ENCODE data around the gene BCL7A.

BCL7A gene

GRCh38 chr12:122096014-122096413, 74.3 kb downstream of the BCL7A start:
- no peaks in the 10 kb centered on the region for H3K36me3 ChIP-seq (ENCODE audit: low read length)
- H3K27me3 ChIP-seq (ENCODE audit: low read length): no peaks in the 10 kb centered on the region
- no peak overlapping the region for H3K4me3 ChIP-seq (ENCODE audit: insufficient read depth, low read length, poor library complexity, severe bottlenecking)
- TF ChIP-seq EZH2phosphoT487 (conservative IDR thresholded peaks at IDR 0.05; ENCODE audit: low read length): no peak
- TF ChIP-seq, protein P1, sequence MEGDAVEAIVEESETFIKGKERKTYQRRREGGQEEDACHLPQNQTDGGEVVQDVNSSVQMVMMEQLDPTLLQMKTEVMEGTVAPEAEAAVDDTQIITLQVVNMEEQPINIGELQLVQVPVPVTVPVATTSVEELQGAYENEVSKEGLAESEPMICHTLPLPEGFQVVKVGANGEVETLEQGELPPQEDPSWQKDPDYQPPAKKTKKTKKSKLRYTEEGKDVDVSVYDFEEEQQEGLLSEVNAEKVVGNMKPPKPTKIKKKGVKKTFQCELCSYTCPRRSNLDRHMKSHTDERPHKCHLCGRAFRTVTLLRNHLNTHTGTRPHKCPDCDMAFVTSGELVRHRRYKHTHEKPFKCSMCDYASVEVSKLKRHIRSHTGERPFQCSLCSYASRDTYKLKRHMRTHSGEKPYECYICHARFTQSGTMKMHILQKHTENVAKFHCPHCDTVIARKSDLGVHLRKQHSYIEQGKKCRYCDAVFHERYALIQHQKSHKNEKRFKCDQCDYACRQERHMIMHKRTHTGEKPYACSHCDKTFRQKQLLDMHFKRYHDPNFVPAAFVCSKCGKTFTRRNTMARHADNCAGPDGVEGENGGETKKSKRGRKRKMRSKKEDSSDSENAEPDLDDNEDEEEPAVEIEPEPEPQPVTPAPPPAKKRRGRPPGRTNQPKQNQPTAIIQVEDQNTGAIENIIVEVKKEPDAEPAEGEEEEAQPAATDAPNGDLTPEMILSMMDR (IDR thresholded peaks at IDR 0.05; ENCODE audit: insufficient read depth, low read length, poor library complexity, severe bottlenecking): no peak
- no peaks in the 10 kb centered on the region for H3K9me3 ChIP-seq (ENCODE audit: insufficient read depth, low read length)
- no peak overlapping the region for H3K9ac ChIP-seq (ENCODE audit: low read length)
- no peak overlapping the region for H2AFZ ChIP-seq (ENCODE audit: low read depth, low read length, severe bottlenecking)
- no peak overlapping the region for H3K4me2 ChIP-seq (ENCODE audit: low read depth, low read length, poor library complexity, severe bottlenecking)
- no peaks in the 10 kb centered on the region for H3K9me2 ChIP-seq (replicated peaks; ENCODE audit: insufficient read depth, low read length)
- H3K27ac ChIP-seq (ENCODE audit: low read depth, low read length): no peak overlapping the region
- peaks cover 80% of the 10 kb centered on the region for H3K79me2 ChIP-seq (ENCODE audit: insufficient read depth, low read length)
- H4K20me1 ChIP-seq (ENCODE audit: low read depth, low read length): no peaks in the 10 kb centered on the region
- peaks cover 9% of the 10 kb centered on the region for H3F3A ChIP-seq (ENCODE audit: insufficient read depth)

- Histone ChIP-seq H3K9me3 (ENCODE audit: insufficient read depth, low read length) (no peaks in the 10 kb centered on the region), H3K27ac (ENCODE audit: low read depth, low read length) (no peak overlapping the region)
Observed at GRCh38 chr12:122096591-122097149, 75.0 kb downstream of the BCL7A start.

DNA sequence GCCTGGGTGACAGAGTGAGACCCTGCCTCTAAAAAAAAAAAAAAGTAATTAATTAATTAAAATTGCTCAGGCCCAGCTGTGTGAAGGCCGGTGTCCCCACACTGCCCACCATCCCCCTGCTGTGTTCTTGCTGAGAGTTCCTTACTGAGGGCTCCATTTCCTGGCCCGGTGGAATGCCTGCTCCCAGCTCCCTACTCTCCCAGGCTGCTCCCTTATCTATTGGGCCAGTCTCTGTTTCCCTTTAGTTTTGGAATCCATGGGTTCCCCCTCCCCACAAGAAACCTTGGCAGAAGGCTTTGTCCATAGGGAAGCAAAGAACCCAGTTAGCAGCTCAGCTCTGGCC, 75.9 kb downstream of the BCL7A start:
- Histone ChIP-seq H3K36me3 (ENCODE audit: low read length) (no peaks in the 10 kb centered on the region), H3F3A (ENCODE audit: insufficient read depth) (peaks cover 9% of the 10 kb centered on the region), H3K4me2 (ENCODE audit: low read depth, low read length, poor library complexity, severe bottlenecking) (no peak overlapping the region), H3K4me3 (ENCODE audit: insufficient read depth, low read length, poor library complexity, severe bottlenecking) (no peak overlapping the region), H3K9me2 (replicated peaks; ENCODE audit: insufficient read depth, low read length) (no peaks in the 10 kb centered on the region), H3K27ac (ENCODE audit: low read depth, low read length) (no peak overlapping the region), H3K79me2 (ENCODE audit: insufficient read depth, low read length) (peaks cover 77% of the 10 kb centered on the region), H3K9ac (ENCODE audit: low read length) (no peak overlapping the region), H2AFZ (ENCODE audit: low read depth, low read length, severe bottlenecking) (no peak overlapping the region), H4K20me1 (ENCODE audit: low read depth, low read length) (no peaks in the 10 kb centered on the region), H3K27me3 (ENCODE audit: low read length) (no peaks in the 10 kb centered on the region), H3K9me3 (ENCODE audit: insufficient read depth, low read length) (no peaks in the 10 kb centered on the region)
- TF ChIP-seq EZH2phosphoT487 (conservative IDR thresholded peaks at IDR 0.05; ENCODE audit: low read length): no peak
- TF ChIP-seq, protein P1 (IDR thresholded peaks at IDR 0.05; ENCODE audit: insufficient read depth, low read length, poor library complexity, severe bottlenecking): no peak

More at GRCh38 chr12:122096591-122097149, 75.0 kb downstream of the BCL7A start:
- Histone ChIP-seq H2AFZ (ENCODE audit: low read depth, low read length, severe bottlenecking) (no peak overlapping the region), H3K79me2 (ENCODE audit: insufficient read depth, low read length) (peaks cover 77% of the 10 kb centered on the region), H3K9me2 (replicated peaks; ENCODE audit: insufficient read depth, low read length) (no peaks in the 10 kb centered on the region), H3F3A (ENCODE audit: insufficient read depth) (peaks cover 9% of the 10 kb centered on the region), H3K4me2 (ENCODE audit: low read depth, low read length, poor library complexity, severe bottlenecking) (no peak overlapping the region), H4K20me1 (ENCODE audit: low read depth, low read length) (no peaks in the 10 kb centered on the region), H3K36me3 (ENCODE audit: low read length) (no peaks in the 10 kb centered on the region), H3K4me3 (ENCODE audit: insufficient read depth, low read length, poor library complexity, severe bottlenecking) (no peak overlapping the region), H3K9ac (ENCODE audit: low read length) (no peak overlapping the region), H3K27me3 (ENCODE audit: low read length) (no peaks in the 10 kb centered on the region)
- TF ChIP-seq EZH2phosphoT487 (conservative IDR thresholded peaks at IDR 0.05; ENCODE audit: low read length): no peak
- TF ChIP-seq, protein P1 (IDR thresholded peaks at IDR 0.05; ENCODE audit: insufficient read depth, low read length, poor library complexity, severe bottlenecking): no peak

All from SU-DHL-6 (cell line).